HCT116 (cell line): ENCODE measurements around the gene SLC41A2. TPM values are rescaled to one million over a fixed set of nuclear protein-coding genes. Genes with fewer than 3 reads are reported as not detected.

Source experiments
- ATAC-seq: fragments of 200-7000 bp; cut with Tn5 transposase; 2 replicates; pipeline ENCODE4 v1.9.1; 2020; ENCODE audit warnings: mild to moderate bottlenecking, moderate library complexity
- BruUV-seq: library from RNA; stranded (reverse); fragments of 400-500 nt; replicated peaks from 2 replicates; lab custom pipeline; 2021; lab: Mats Ljungman, UMichigan
- CTCF ChIA-PET: fragments of 300-600 bp; sonication (Branson Sonifier 250); formaldehyde crosslinking; loops from one replicate; lab custom pipeline; 2021; ENCODE audit warnings: antibody characterized with exemption; lab: Charles Lee
- POLR2A ChIA-PET: fragments of 300-600, 350-600 bp; sonication (Branson Sonifier 250); formaldehyde crosslinking; loops from one replicate; lab custom pipeline; 2021; ENCODE audit warnings: antibody characterized with exemption; lab: Charles Lee
- RAD21 ChIA-PET, 2 experiments: fragments of 300-600 bp; sonication (Branson Sonifier 250); formaldehyde crosslinking; loops; one replicate each; lab custom pipeline; 2023; ENCODE audit warnings: low total read pairs in 2 of 2; ENCODE audit not compliant: uncharacterized antibody in 2 of 2, unreplicated experiment in 2 of 2, low non-redundant PET in 1 of 2; lab: Charles Lee
- DNase-seq: peaks from one replicate; pipeline ENCODE4 v3.0.0-alpha.2; 2010; ENCODE audit warnings: low read depth, low spot score
- H2AFZ ChIP-seq: fragments of 200-600 bp; shearing (Covaris generic), sonication (generic); 2 replicates; pipeline ENCODE4 v1.6.1; 2017; ENCODE audit warnings: low read depth, mixed run types, mixed read lengths, antibody characterized with exemption, low read length; ENCODE audit not compliant: poor library complexity, severe bottlenecking
- H3K27ac ChIP-seq: 2 replicates; pipeline ENCODE4 v1.5.1; 2012; ENCODE audit warnings: low read depth, low read length
- H3K27me3 ChIP-seq: fragments of 200-600 bp; sonication (generic); 2 replicates; pipeline ENCODE4 v1.6.1; 2016; ENCODE audit warnings: mixed run types, low read length, mixed read lengths; ENCODE audit not compliant: insufficient read depth
- H3K36me3 ChIP-seq, 2 experiments: fragments of 200-500 bp in 1 of 2; fragments of 200-600 bp in 1 of 2; sonication (Bioruptor generic) in 1 of 2; sonication (generic) in 1 of 2; 2 replicates each; pipeline versions ENCODE4 v1.5.1 to v1.6.1; 2014 to 2016; ENCODE audit warnings: low read length in 2 of 2, inconsistent platforms in 1 of 2, mixed read lengths in 1 of 2, mixed run types in 1 of 2; ENCODE audit not compliant: insufficient read depth in 2 of 2, control insufficient read depth in 1 of 2
- H3K4me1 ChIP-seq, 2 experiments: fragments of 200-600 bp in 1 of 2; sonication (generic) in 1 of 2; 2 replicates each; pipeline versions ENCODE4 v1.5.1 to v1.6.1; 2012 to 2017; ENCODE audit warnings: low read length in 2 of 2, inconsistent platforms in 1 of 2, mild to moderate bottlenecking in 1 of 2, mixed read lengths in 1 of 2, mixed run types in 1 of 2, moderate library complexity in 1 of 2; ENCODE audit not compliant: insufficient read depth in 2 of 2, control insufficient read depth in 1 of 2
- H3K4me2 ChIP-seq: fragments of 200-600 bp; sonication (generic); 2 replicates; pipeline ENCODE4 v1.6.1; 2017; ENCODE audit warnings: mixed run types, low read length, mixed read lengths
- H3K4me3 ChIP-seq, 2 experiments: fragments of 200-600 bp in 1 of 2; sonication (generic) in 1 of 2; replicated peaks in 1 of 2; 2 replicates each; pipeline ENCODE4 v1.5.1; 2011 to 2016; ENCODE audit warnings: low read length in 2 of 2, control low read depth in 1 of 2, low read depth in 1 of 2, mild to moderate bottlenecking in 1 of 2, mixed read lengths in 1 of 2, mixed run types in 1 of 2
- H3K79me2 ChIP-seq: fragments of 200-600 bp; sonication (generic); 2 replicates; pipeline ENCODE4 v1.6.1; 2017; ENCODE audit warnings: mild to moderate bottlenecking, mixed run types, low read length, moderate library complexity, mixed read lengths; ENCODE audit not compliant: insufficient read depth
- H3K9ac ChIP-seq: fragments of 200-600 bp; sonication (generic); 2 replicates; pipeline ENCODE4 v1.6.1; 2016; ENCODE audit warnings: low read length, mixed read lengths
- H3K9me2 ChIP-seq: fragments of 200-600 bp; sonication (generic), shearing (Covaris generic); 2 replicates; pipeline ENCODE4 v1.6.1; 2017; ENCODE audit warnings: mixed run types, mild to moderate bottlenecking, moderate library complexity; ENCODE audit not compliant: insufficient read depth
- H3K9me3 ChIP-seq, 2 experiments: fragments of 200-500 bp in 1 of 2; fragments of 200-600 bp in 1 of 2; sonication (Bioruptor generic) in 1 of 2; sonication (generic) in 1 of 2; 2 replicates each; pipeline ENCODE4 v1.6.1; 2014 to 2017; ENCODE audit warnings: low read length in 2 of 2, mixed read lengths in 2 of 2, inconsistent platforms in 1 of 2, low read depth in 1 of 2, mild to moderate bottlenecking in 1 of 2, mixed run types in 1 of 2, moderate library complexity in 1 of 2; ENCODE audit not compliant: control insufficient read depth in 1 of 2, insufficient read depth in 1 of 2
- H4K20me1 ChIP-seq: fragments of 200-600 bp; sonication (generic), shearing (Covaris generic); 2 replicates; pipeline ENCODE4 v1.6.1; 2017; ENCODE audit warnings: mixed run types, mild to moderate bottlenecking, moderate library complexity; ENCODE audit not compliant: insufficient read depth
- CBX3 ChIP-seq: IDR thresholded peaks from 2 replicates; pipeline ENCODE4 v1.6.1; 2012; ENCODE audit warnings: low read depth
- EGR1 ChIP-seq: IDR thresholded peaks from 2 replicates; pipeline ENCODE4 v1.6.1; 2012; ENCODE audit warnings: low read depth
- ELF1 ChIP-seq: IDR thresholded peaks from 2 replicates; pipeline ENCODE4 v1.6.1; 2012; ENCODE audit warnings: low read depth, borderline replicate concordance
- EZH2 ChIP-seq: fragments of 200-600 bp; sonication (generic); IDR thresholded peaks from 2 replicates; pipeline ENCODE4 v1.6.1; 2017; ENCODE audit warnings: antibody characterized with exemption, mixed run types
- EZH2phosphoT487 ChIP-seq: fragments of 200-600 bp; IDR thresholded peaks from 2 replicates; pipeline ENCODE4 v1.6.1; 2018; ENCODE audit warnings: antibody characterized with exemption, borderline replicate concordance
- FOSL1 ChIP-seq: IDR thresholded peaks from 2 replicates; pipeline ENCODE4 v1.6.1; 2012; ENCODE audit warnings: low read depth
- POLR2A ChIP-seq: IDR thresholded peaks from 2 replicates; pipeline ENCODE4 v1.7.0; 2011; ENCODE audit warnings: borderline replicate concordance; ENCODE audit not compliant: insufficient read depth, insufficient read length; ENCODE audit errors: extremely low read depth
- POLR2AphosphoS5 ChIP-seq: IDR thresholded peaks from 2 replicates; pipeline ENCODE4 v1.6.1; 2011; ENCODE audit warnings: mild to moderate bottlenecking, low read depth, low read length, moderate library complexity
- RAD21 ChIP-seq: IDR thresholded peaks from 2 replicates; pipeline ENCODE4 v1.6.1; 2012; ENCODE audit warnings: low read depth, mild to moderate bottlenecking
- SP1 ChIP-seq: IDR thresholded peaks from 2 replicates; pipeline ENCODE4 v1.6.1; 2012; ENCODE audit warnings: low read depth
- TCF7L2 ChIP-seq: IDR thresholded peaks from 2 replicates; pipeline ENCODE4 v1.7.0; 2011; ENCODE audit warnings: borderline replicate concordance, inconsistent platforms; ENCODE audit not compliant: insufficient read depth, insufficient read length; ENCODE audit errors: extremely low read depth
- YY1 ChIP-seq: IDR thresholded peaks from 2 replicates; pipeline ENCODE4 v1.6.1; 2011; ENCODE audit warnings: low read length, low read depth, moderate library complexity, mild to moderate bottlenecking; ENCODE audit not compliant: insufficient replicate concordance; ENCODE audit errors: extremely low read depth
- ZNF274 ChIP-seq: fragments of 200-500 bp; sonication (Bioruptor generic); IDR thresholded peaks from 2 replicates; pipeline ENCODE4 v1.6.1; 2014; ENCODE audit warnings: mild to moderate bottlenecking, low read depth, low read length, inconsistent platforms
- intact Hi-C: fragments of 100-400 bp; cut with micrococcal nuclease; formaldehyde crosslinking; loops from 2 replicates; pipeline ENCODE4 v1.10.0; 2022
- total RNA-seq: library from RNA; stranded (reverse); gene quantifications from one replicate; pipeline ENCODE4 v1.2.1, GENCODE V29; 2021; ENCODE audit not compliant: unreplicated experiment
- TF ChIP-seq, protein P1 (sequence below): IDR thresholded peaks from 2 replicates; pipeline ENCODE4 v1.6.1; 2012
- TF ChIP-seq, protein P2 (sequence below): IDR thresholded peaks from 2 replicates; pipeline ENCODE4 v1.6.1; 2012; ENCODE audit warnings: low read depth
- TF ChIP-seq, protein P3 (sequence below): IDR thresholded peaks from 2 replicates; pipeline ENCODE4 v1.6.1; 2012

The SLC41A2 gene
- total RNA-seq, 1 experiment from 2014 or later: 12.5 TPM

DNA sequence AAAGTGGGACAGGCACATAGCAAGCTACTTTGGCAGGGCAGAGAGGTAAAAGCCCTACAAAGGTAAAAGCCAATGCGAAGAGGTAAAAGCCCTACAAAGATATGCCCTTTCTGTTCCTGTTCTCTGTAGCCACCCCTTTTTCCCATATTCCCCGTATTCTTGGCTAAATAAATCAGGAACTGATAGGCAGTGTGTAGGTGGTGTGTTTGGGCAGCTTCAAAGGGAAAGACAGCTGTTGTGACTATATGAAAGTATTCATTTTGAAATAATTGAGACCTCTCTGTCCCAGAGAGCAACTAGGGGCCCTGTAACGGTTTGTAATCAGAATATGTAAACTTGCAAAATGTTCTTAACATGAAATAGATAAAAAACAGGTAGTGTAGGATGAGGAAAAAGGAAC, 11.3 kb upstream of the SLC41A2 start:
- intact Hi-C loops: no loop called here
- H3K4me1 ChIP-seq: peaks cover 0 to 8% of the 10 kb centered on the region in 2 experiments; a peak in 3 of 4 replicates

DNA sequence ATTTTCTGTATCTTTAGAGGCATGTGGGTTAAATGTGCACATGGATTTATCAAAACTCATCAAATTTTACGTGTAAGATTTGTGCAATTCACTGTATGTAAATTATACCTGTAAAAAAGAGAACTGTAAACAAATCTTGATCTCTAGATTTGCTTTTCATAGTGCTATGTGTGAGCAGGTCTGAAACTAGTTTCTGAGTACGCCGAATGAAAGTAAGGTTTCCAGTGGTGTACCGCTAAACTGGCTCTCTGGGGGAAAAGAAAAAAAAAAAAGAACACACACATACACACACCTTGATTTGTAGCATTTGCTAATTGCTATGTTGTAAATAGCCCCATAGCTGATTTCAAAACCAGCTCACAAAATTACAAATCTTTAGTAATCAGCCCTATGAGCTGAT, 8.6 kb upstream of the SLC41A2 start:
- BruUV-seq: no TSS peak
- Histone ChIP-seq H3K9me3 (no peaks in the 10 kb centered on the region), H3K4me3 (no peak overlapping the region), H3K4me2 (no peak overlapping the region), H3K9me2 (no peaks in the 10 kb centered on the region), H3K27me3 (no peaks in the 10 kb centered on the region), H3K9ac (no peak overlapping the region), H3K27ac (no peak overlapping the region), H2AFZ (no peak overlapping the region), H4K20me1 (no peaks in the 10 kb centered on the region), H3K4me1 (no peaks in the 10 kb centered on the region; a peak in 1 of 4 replicates), H3K36me3 (no peaks in the 10 kb centered on the region), H3K79me2 (no peaks in the 10 kb centered on the region)
- ChIA-PET RAD21 (no interaction called here), POLR2A (interaction anchor here (1.3 kb wide), 1 partner anchor 8 kb away, joined by 4 read pairs; the partner anchor contains the start of gene SLC41A2), CTCF (no interaction called here)
- TF ChIP-seq, protein P1, sequence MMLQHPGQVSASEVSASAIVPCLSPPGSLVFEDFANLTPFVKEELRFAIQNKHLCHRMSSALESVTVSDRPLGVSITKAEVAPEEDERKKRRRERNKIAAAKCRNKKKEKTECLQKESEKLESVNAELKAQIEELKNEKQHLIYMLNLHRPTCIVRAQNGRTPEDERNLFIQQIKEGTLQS: no peak
- TF ChIP-seq ZNF274 (no peak), EGR1 (no peak), RAD21 (no peak), POLR2AphosphoS5 (no peak), SP1 (no peak), EZH2phosphoT487 (no peak), POLR2A (no peak)
- TF ChIP-seq, protein P2, sequence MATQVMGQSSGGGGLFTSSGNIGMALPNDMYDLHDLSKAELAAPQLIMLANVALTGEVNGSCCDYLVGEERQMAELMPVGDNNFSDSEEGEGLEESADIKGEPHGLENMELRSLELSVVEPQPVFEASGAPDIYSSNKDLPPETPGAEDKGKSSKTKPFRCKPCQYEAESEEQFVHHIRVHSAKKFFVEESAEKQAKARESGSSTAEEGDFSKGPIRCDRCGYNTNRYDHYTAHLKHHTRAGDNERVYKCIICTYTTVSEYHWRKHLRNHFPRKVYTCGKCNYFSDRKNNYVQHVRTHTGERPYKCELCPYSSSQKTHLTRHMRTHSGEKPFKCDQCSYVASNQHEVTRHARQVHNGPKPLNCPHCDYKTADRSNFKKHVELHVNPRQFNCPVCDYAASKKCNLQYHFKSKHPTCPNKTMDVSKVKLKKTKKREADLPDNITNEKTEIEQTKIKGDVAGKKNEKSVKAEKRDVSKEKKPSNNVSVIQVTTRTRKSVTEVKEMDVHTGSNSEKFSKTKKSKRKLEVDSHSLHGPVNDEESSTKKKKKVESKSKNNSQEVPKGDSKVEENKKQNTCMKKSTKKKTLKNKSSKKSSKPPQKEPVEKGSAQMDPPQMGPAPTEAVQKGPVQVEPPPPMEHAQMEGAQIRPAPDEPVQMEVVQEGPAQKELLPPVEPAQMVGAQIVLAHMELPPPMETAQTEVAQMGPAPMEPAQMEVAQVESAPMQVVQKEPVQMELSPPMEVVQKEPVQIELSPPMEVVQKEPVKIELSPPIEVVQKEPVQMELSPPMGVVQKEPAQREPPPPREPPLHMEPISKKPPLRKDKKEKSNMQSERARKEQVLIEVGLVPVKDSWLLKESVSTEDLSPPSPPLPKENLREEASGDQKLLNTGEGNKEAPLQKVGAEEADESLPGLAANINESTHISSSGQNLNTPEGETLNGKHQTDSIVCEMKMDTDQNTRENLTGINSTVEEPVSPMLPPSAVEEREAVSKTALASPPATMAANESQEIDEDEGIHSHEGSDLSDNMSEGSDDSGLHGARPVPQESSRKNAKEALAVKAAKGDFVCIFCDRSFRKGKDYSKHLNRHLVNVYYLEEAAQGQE: no peak
- TF ChIP-seq, protein P3, sequence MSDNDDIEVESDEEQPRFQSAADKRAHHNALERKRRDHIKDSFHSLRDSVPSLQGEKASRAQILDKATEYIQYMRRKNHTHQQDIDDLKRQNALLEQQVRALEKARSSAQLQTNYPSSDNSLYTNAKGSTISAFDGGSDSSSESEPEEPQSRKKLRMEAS: no peak
- DNase-seq (no peak), ATAC-seq (no peak)
- intact Hi-C loops: no loop called here

More for the DNA sequence above, 11.3 kb upstream of the SLC41A2 start:
- CTCF ChIA-PET: no interaction called here
- Histone ChIP-seq H3K4me3 (no peak overlapping the region), H3K27me3 (no peaks in the 10 kb centered on the region), H3K9ac (no peak overlapping the region), H3K9me2 (no peaks in the 10 kb centered on the region), H3K79me2 (no peaks in the 10 kb centered on the region), H3K9me3 (no peaks in the 10 kb centered on the region), H4K20me1 (no peaks in the 10 kb centered on the region), H3K27ac (no peak overlapping the region), H3K4me2 (no peak overlapping the region), H2AFZ (no peak overlapping the region), H3K36me3 (no peaks in the 10 kb centered on the region)
- ATAC-seq (no peak), DNase-seq (no peak)
- POLR2A ChIA-PET: no interaction called here
- BruUV-seq: no TSS peak
- RAD21 ChIA-PET: no interaction called here
- TF ChIP-seq TCF7L2 (no peak), ZNF274 (no peak), RAD21 (no peak), ELF1 (no peak), FOSL1 (no peak), CBX3 (no peak), EZH2phosphoT487 (no peak), EGR1 (no peak), YY1 (no peak), EZH2 (no peak)
- TF ChIP-seq, protein P3: no peak
